ENCODE results near the gene HOXD8.

Gene HOXD8

DNA sequence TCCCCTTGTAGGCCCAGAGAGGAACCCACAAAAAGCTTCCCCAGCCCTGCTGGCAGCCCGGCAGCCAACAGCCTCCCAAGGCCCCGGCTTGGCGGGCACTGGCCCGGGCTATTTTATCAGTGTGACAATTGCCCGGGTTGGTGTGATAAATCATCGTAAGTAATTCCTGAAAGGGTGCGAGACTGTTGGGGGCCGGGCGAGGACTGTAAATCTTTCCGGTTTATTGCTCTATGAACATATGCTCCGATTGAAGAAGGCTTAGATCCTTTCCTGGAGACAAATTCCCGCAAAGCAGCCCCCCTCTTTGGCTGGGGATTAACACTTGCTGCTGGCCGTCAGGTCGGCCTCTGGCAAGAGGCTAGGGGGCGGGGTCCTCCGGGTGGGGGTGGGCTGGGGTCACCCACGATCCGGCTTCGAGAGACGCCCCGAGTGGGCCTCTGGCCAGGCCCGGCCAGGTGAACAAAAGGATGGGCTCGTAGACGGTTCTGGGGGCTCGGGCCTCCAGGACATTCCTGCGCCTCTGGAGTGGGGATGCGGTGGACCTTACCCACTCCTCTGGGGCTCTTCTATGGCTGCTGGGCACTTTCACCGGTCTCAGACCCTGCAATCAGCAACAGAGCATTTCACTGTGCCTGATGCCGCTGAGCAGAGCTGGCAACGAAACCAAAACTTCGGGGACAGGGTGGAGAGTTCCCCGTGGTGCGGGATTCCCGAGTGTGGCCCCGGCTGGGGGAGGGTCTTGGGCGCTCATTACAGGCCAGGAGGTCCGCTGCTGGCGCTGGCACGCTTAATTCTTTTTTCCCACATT, 29.6 kb downstream of the HOXD8 start:
- Histone ChIP-seq H3K4me2 (ENCODE audit: low read length, poor library complexity, severe bottlenecking) (peak overlapping the region; percentile 18), H3K79me1 (replicated peaks; ENCODE audit: low read length, poor library complexity, severe bottlenecking) (peaks cover 3% of the 10 kb centered on the region), H4K91ac (ENCODE audit: low read length) (no peak overlapping the region), H3K9me3 (ENCODE audit: control insufficient read depth, low read length) (no peaks in the 10 kb centered on the region), H2AFZ (ENCODE audit: low read depth, low read length) (no peak overlapping the region), H3K4me1 (ENCODE audit: control insufficient read depth, insufficient read depth, low read depth, low read length) (peaks cover 26% of the 10 kb centered on the region), H3K27ac (ENCODE audit: low read length, poor library complexity, severe bottlenecking) (no peak overlapping the region), H4K8ac (ENCODE audit: low read length) (no peak overlapping the region), H3K27me3 (ENCODE audit: control insufficient read depth in 1 of 2, insufficient read depth in 1 of 2, low read length in 2 of 2) (peaks cover 0 to 89% of the 10 kb centered on the region in 2 experiments), H3K9ac (ENCODE audit: low read length) (no peak overlapping the region), H3K18ac (ENCODE audit: low read depth in 1 of 2, low read length in 2 of 2) (no peak overlapping the region), H2BK5ac (ENCODE audit: low read depth, low read length, poor library complexity, severe bottlenecking) (no peak overlapping the region), H2BK15ac (ENCODE audit: low read depth, poor library complexity, severe bottlenecking) (no peak overlapping the region), H3K36me3 (ENCODE audit: control insufficient read depth in 1 of 2, insufficient read depth in 2 of 2, low read depth in 1 of 2, low read length in 2 of 2) (peaks cover 0 to 7% of the 10 kb centered on the region in 2 experiments), H3K4ac (ENCODE audit: low read depth in 1 of 2, low read length in 2 of 2) (no peak overlapping the region), H2BK12ac (ENCODE audit: low read length in 2 of 2) (no peak overlapping the region), H3K4me3 (ENCODE audit: insufficient read depth in 1 of 2, low read depth in 1 of 2, low read length in 2 of 2) (no peak overlapping the region), H2AK5ac (ENCODE audit: low read length, severe bottlenecking) (no peak overlapping the region), H3K14ac (ENCODE audit: low read length in 2 of 2) (no peak overlapping the region), H2BK120ac (ENCODE audit: low read depth, low read length) (no peak overlapping the region), H3K23ac (ENCODE audit: low read length in 2 of 2) (no peak overlapping the region)
- 7% methylated on average over 33 of the region's 39 CpGs for WGBS
- DNase-seq: no peak

GRCh38 chr2:176159663-176160250, 30.3 kb downstream of the HOXD8 start:
- Histone ChIP-seq H3K4me1 (ENCODE audit: control insufficient read depth, insufficient read depth, low read depth, low read length) (peaks cover 28% of the 10 kb centered on the region), H2AK5ac (ENCODE audit: low read length, severe bottlenecking) (no peak overlapping the region), H3K36me3 (ENCODE audit: control insufficient read depth in 1 of 2, insufficient read depth in 2 of 2, low read depth in 1 of 2, low read length in 2 of 2) (peaks cover 0 to 4% of the 10 kb centered on the region in 2 experiments), H3K27ac (ENCODE audit: low read length, poor library complexity, severe bottlenecking) (no peak overlapping the region), H3K18ac (ENCODE audit: low read depth in 1 of 2, low read length in 2 of 2) (no peak overlapping the region), H3K27me3 (ENCODE audit: control insufficient read depth in 1 of 2, insufficient read depth in 1 of 2, low read length in 2 of 2) (peaks cover 0 to 96% of the 10 kb centered on the region in 2 experiments), H3K4ac (ENCODE audit: low read depth in 1 of 2, low read length in 2 of 2) (no peak overlapping the region), H2BK15ac (ENCODE audit: low read depth, poor library complexity, severe bottlenecking) (no peak overlapping the region), H3K23ac (ENCODE audit: low read length in 2 of 2) (no peak overlapping the region), H3K9me3 (ENCODE audit: control insufficient read depth, low read length) (no peaks in the 10 kb centered on the region), H2AFZ (ENCODE audit: low read depth, low read length) (no peak overlapping the region), H3K79me1 (replicated peaks; ENCODE audit: low read length, poor library complexity, severe bottlenecking) (peaks cover 3% of the 10 kb centered on the region), H4K91ac (ENCODE audit: low read length) (peak overlapping the region; percentile 29), H2BK120ac (ENCODE audit: low read depth, low read length) (no peak overlapping the region), H2BK12ac (ENCODE audit: low read length in 2 of 2) (no peak overlapping the region), H3K9ac (ENCODE audit: low read length) (peak overlapping the region; percentile 38), H2BK5ac (ENCODE audit: low read depth, low read length, poor library complexity, severe bottlenecking) (no peak overlapping the region), H3K4me3 (ENCODE audit: insufficient read depth in 1 of 2, low read depth in 1 of 2, low read length in 2 of 2) (peak overlapping the region in 1 of 2 experiments; percentile 51), H3K4me2 (ENCODE audit: low read length, poor library complexity, severe bottlenecking) (peak overlapping the region; percentile 42), H4K8ac (ENCODE audit: low read length) (no peak overlapping the region), H3K14ac (ENCODE audit: low read length in 2 of 2) (no peak overlapping the region)
- no peak for DNase-seq
- WGBS: 3% methylated on average over 43 of the region's 44 CpGs

DNA sequence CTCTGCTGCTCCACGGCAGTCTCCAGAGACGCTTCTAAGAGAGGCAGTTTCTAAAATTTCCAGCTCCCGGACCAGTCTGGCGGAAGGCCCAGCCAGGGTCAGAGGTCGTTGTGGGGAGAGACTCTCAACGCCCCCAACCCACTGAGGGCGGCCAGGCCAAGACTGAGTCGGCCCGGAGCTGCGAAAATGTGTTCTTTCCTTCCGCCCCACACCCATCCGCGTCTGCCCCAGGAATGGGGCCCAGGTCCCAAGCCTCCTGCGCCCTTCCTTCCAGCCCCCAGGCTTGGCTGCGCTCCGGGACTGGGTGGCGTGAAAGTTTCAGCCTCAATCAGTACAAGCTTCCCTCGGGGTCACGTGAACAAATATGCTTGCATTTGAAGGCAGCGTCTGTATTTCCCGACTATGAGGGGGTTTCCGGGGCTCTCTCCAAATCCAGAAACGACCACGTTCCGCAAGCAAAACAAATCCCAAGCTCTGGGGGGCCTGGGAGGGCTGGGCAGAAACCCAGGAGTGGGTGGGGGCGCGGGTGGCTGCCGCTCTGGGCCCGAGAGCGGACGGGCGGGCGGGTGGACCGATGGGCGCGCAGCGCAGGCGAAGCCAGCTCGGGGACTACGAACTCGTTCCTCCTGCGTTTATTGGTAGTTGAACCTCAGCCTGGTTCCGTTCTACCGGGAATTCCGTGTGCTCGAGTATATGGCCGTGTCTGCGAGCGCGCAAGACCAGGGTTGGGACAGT, 30.9 kb downstream of the HOXD8 start:
- no peak overlapping the region for H2BK15ac ChIP-seq (ENCODE audit: low read depth, poor library complexity, severe bottlenecking)
- no peak overlapping the region for H3K18ac ChIP-seq (ENCODE audit: low read depth in 1 of 2, low read length in 2 of 2)
- no peak overlapping the region for H3K4ac ChIP-seq (ENCODE audit: low read depth in 1 of 2, low read length in 2 of 2)
- H3K36me3 ChIP-seq (ENCODE audit: control insufficient read depth in 1 of 2, insufficient read depth in 2 of 2, low read depth in 1 of 2, low read length in 2 of 2): no peaks in the 10 kb centered on the region
- no peak overlapping the region for H2BK120ac ChIP-seq (ENCODE audit: low read depth, low read length)
- H3K23ac ChIP-seq (ENCODE audit: low read length in 2 of 2): no peak overlapping the region
- H3K4me2 ChIP-seq (ENCODE audit: low read length, poor library complexity, severe bottlenecking): no peak overlapping the region
- no peak overlapping the region for H2BK12ac ChIP-seq (ENCODE audit: low read length in 2 of 2)
- no peak overlapping the region for H2AFZ ChIP-seq (ENCODE audit: low read depth, low read length)
- no peak overlapping the region for H3K14ac ChIP-seq (ENCODE audit: low read length in 2 of 2)
- H3K27me3 ChIP-seq (ENCODE audit: control insufficient read depth in 1 of 2, insufficient read depth in 1 of 2, low read length in 2 of 2): peaks cover 0 to 97% of the 10 kb centered on the region in 2 experiments
- no peak for DNase-seq
- H3K4me1 ChIP-seq (ENCODE audit: control insufficient read depth, insufficient read depth, low read depth, low read length): peaks cover 34% of the 10 kb centered on the region
- H3K79me1 ChIP-seq (replicated peaks; ENCODE audit: low read length, poor library complexity, severe bottlenecking): peaks cover 3% of the 10 kb centered on the region
- H3K9me3 ChIP-seq (ENCODE audit: control insufficient read depth, low read length): no peaks in the 10 kb centered on the region
- H4K8ac ChIP-seq (ENCODE audit: low read length): no peak overlapping the region
- H3K4me3 ChIP-seq (ENCODE audit: insufficient read depth in 1 of 2, low read depth in 1 of 2, low read length in 2 of 2): peak overlapping the region in 1 of 2 experiments; percentile 51
- WGBS: 4% methylated on average over 47 of the region's 50 CpGs
- peak overlapping the region; percentile 38 for H3K9ac ChIP-seq (ENCODE audit: low read length)
- H3K27ac ChIP-seq (ENCODE audit: low read length, poor library complexity, severe bottlenecking): no peak overlapping the region
- no peak overlapping the region for H2AK5ac ChIP-seq (ENCODE audit: low read length, severe bottlenecking)
- H4K91ac ChIP-seq (ENCODE audit: low read length): no peak overlapping the region
- no peak overlapping the region for H2BK5ac ChIP-seq (ENCODE audit: low read depth, low read length, poor library complexity, severe bottlenecking)

Measured in mesenchymal stem cell (in vitro differentiated cells and primary cell).